Large intestine (tissue), 3 donors: ENCODE measurements around the gene YBX2. TPM values are rescaled to one million over a fixed set of nuclear protein-coding genes. Genes with fewer than 3 reads are reported as not detected.
A peak's percentile ranks its signal among the peaks of the same experiment; 100 is the strongest.

Experiments used
- DNase-seq, 2 donors: peaks; one replicate each; pipeline versions ENCODE4 v3.0.0 to v3.0.0-alpha.2; 2013
- H3K27ac ChIP-seq: one replicate; pipeline ENCODE4 v1.5.1; 2013; ENCODE audit warnings: low read length
- H3K27me3 ChIP-seq: 2 replicates; pipeline ENCODE4 v1.6.1; 2013; ENCODE audit warnings: low read length; ENCODE audit not compliant: control insufficient read depth, insufficient read depth
- H3K36me3 ChIP-seq: 2 replicates; pipeline ENCODE4 v1.6.1; 2013; ENCODE audit warnings: low read length; ENCODE audit not compliant: control insufficient read depth, insufficient read depth
- H3K4me1 ChIP-seq: one replicate; pipeline ENCODE4 v1.6.1; 2013; ENCODE audit warnings: low read length; ENCODE audit not compliant: control insufficient read depth, insufficient read depth
- H3K4me3 ChIP-seq: one replicate; pipeline ENCODE4 v1.5.1; 2013; ENCODE audit warnings: low read length
- H3K9me3 ChIP-seq: one replicate; pipeline ENCODE4 v1.6.1; 2013; ENCODE audit warnings: mild to moderate bottlenecking, low read depth, low read length, moderate library complexity; ENCODE audit not compliant: control insufficient read depth
- WGBS: methylation state at CpG from one replicate; pipeline ENCODE4 v1.1.5; 2013; ENCODE audit warnings: low lambda C conversion rate; ENCODE audit not compliant: insufficient coverage; 5-methylcytosine and 5-hydroxymethylcytosine counted together
- polyA plus RNA-seq: library from polyadenylated mRNA; unstranded; fragments of 120-200 nt; gene quantifications from one replicate; pipeline ENCODE4 v1.2.1, GENCODE V29; 2013

YBX2 gene
- polyA plus RNA-seq, 1 donor, result 2.8 TPM

DNA sequence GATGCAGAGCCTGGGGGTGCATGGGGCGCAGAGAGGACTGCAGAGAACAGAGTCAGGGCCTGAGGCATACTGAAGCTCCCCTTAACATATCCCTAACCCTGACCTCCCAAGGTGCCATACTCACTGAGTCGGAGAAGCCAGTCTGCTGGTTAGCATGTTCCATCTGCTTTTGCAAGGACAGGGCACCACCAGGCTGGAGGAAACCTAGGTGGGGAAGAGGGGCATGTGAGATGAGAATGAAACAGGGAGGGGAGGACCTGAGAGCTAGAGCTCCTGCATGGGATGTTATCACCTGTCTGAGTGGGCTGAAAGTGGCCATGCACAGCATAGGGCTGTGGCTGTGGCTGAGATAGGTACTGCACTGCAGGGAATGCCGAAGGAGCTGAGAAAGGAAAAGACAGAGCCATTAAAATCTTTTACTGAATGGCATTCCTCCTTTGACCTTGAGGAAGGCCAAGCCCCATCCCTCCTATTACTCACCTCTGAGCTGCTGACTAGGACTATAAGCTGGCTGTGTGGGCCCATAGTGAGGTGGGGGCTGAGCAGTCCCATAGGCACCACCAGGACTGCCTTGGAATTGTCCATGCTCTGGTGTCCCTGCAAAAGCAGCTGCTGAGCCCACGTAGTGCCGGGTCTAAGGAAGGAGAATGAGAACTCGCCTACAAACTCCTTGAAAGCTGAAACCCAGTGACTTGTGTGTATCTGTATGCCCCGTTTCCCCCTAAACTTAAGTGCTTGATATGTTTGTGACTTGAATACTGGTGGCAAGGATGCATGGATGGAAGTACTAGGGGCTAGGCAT is 18.9 kb upstream of the YBX2 start:
- Histone ChIP-seq H3K4me3 (no peak overlapping the region), H3K27me3 (no peaks in the 10 kb centered on the region), H3K9me3 (no peaks in the 10 kb centered on the region), H3K27ac (no peak overlapping the region), H3K36me3 (peaks cover 64% of the 10 kb centered on the region), H3K4me1 (peaks cover 24% of the 10 kb centered on the region)
- WGBS, result no CpG with 5 or more reads among the region's 7 CpGs
- no peak for DNase-seq

DNA sequence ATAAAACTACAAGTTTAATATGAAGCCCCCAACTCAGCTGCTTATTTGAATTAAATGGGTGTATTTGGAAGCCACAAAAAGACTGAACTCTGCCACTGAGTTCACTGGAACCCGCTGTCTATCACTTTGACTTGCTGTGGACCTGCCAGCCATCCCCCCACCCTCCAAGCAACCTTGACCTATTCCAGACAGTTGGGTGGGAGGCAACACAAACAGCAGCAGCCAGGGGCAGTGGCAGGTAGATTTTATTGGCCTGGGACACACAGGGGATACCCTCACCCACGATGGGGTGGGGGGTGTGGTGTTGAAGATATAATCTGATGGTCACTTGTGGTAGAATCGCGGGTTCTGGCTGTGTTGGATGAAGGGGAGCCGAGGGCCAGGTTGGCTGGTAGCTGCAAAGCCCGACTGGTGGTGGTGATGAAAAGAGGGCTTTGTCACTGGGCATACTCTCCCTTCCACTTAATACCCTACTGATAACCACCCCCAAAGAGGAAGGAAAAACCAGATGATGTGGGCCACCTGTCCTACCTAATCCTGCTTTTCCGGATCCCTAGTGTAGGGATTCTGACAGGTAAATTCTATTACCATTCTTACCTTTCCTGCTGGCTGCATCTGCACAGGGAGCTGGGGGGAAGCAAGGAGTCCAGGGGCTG is 18.1 kb upstream of the YBX2 start:
- H3K27ac ChIP-seq, result no peak overlapping the region
- no CpG with 5 or more reads among the region's 7 CpGs for WGBS
- H3K36me3 ChIP-seq, result peaks cover 56% of the 10 kb centered on the region
- H3K4me1 ChIP-seq, result peaks cover 24% of the 10 kb centered on the region
- H3K4me3 ChIP-seq, result no peak overlapping the region
- DNase-seq, result no peak
- H3K27me3 ChIP-seq, result no peaks in the 10 kb centered on the region
- no peaks in the 10 kb centered on the region for H3K9me3 ChIP-seq

DNA sequence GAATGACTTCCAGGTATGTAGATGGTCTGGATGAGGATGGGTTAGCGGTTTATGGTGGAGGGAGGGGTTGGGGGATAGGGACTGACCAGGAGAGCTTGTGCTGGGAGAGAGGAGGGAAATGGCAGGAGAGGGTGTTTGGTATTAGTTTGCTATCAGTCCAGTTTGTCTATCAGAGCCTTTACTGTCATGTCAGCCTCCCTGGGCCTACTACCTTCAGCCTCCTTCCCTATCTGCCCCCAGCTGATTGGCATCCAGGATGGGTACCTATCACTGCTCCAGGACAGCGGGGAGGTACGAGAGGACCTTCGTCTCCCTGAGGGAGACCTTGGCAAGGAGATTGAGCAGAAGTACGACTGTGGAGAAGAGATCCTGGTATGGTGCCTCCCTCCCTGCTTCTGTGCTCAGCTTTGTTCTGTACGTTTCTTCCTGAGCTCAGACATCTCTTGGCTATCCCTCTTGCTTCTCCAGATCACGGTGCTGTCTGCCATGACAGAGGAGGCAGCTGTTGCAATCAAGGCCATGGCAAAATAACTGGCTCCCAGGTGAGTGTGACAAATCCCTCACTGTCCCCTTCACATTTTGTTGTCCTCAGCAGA is 16.8 kb upstream of the YBX2 start:
- no peak for DNase-seq
- H3K9me3 ChIP-seq, result no peaks in the 10 kb centered on the region
- WGBS, result 100% methylated on average over 1 of the region's 7 CpGs
- peaks cover 24% of the 10 kb centered on the region for H3K4me1 ChIP-seq
- H3K27me3 ChIP-seq, result no peaks in the 10 kb centered on the region
- peaks cover 47% of the 10 kb centered on the region for H3K36me3 ChIP-seq
- H3K27ac ChIP-seq, result no peak overlapping the region
- no peak overlapping the region for H3K4me3 ChIP-seq

DNA sequence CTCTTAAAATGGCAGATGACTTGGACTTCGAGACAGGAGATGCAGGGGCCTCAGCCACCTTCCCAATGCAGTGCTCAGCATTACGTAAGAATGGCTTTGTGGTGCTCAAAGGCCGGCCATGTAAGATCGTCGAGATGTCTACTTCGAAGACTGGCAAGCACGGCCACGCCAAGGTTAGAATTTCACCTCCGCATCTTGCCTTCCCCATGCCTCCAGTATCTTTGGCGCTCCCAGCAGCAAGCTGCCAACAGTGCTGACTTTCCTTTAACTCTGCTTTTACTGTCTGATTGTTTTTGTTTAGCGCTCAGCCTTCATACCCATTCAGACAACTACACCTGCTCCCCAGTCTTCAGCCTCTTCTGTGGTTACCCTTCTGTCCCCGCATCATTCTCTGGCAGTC is 15.2 kb upstream of the YBX2 start:
- Histone ChIP-seq H3K4me1 (peaks cover 19% of the 10 kb centered on the region), H3K4me3 (peak overlapping the region; percentile 94), H3K36me3 (peaks cover 43% of the 10 kb centered on the region), H3K9me3 (no peaks in the 10 kb centered on the region), H3K27me3 (no peaks in the 10 kb centered on the region), H3K27ac (no peak overlapping the region)
- 90% methylated on average over 2 of the region's 12 CpGs for whole genome bisulfite sequencing
- no peak for DNase-seq

DNA sequence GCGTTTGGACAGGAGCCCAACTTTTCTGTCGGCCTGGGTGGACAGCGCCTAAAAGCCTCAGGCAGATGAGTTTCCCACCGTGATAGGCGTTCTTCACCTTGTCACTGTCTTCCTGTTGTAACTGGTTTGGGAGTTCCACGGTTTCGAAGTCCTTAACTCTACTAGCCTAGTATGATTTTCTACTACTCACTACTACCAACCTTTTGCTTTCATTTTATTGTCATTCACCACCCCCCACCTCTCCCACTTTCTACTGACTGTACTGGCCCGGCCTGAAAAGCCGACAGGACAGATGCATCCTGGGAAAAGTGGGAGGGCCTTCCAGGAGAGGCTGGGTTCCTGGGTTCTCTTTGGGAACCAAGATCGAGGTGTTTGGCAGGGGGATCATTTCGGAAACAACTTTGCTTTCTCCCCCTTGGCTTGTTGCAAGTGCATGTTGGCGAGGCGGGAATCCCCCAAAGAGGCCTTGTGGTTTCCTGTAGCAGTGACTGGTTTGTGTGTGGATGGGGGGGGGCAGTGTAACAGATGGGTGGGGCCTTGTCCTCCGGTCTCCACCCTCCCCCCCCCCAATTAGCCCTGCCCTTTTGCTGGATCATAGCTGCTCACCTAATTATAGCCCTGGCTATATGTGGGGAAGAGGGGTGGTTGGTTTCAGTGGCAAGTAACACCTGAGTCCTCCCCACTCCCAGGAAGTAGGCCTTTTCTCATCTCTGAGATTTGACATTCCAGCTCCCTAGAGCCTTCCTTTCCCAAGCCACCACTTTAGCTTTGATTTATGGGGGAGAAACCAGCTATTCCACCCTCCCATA is 14.4 kb upstream of the YBX2 start:
- Histone ChIP-seq H3K4me3 (peak overlapping the region; percentile 94), H3K27ac (peak overlapping the region; percentile 97), H3K36me3 (peaks cover 41% of the 10 kb centered on the region), H3K9me3 (no peaks in the 10 kb centered on the region), H3K27me3 (no peaks in the 10 kb centered on the region), H3K4me1 (peaks cover 13% of the 10 kb centered on the region)
- peak; percentile 78 to 89 for DNase-seq
- WGBS, result 0% methylated on average over 2 of the region's 14 CpGs

DNA sequence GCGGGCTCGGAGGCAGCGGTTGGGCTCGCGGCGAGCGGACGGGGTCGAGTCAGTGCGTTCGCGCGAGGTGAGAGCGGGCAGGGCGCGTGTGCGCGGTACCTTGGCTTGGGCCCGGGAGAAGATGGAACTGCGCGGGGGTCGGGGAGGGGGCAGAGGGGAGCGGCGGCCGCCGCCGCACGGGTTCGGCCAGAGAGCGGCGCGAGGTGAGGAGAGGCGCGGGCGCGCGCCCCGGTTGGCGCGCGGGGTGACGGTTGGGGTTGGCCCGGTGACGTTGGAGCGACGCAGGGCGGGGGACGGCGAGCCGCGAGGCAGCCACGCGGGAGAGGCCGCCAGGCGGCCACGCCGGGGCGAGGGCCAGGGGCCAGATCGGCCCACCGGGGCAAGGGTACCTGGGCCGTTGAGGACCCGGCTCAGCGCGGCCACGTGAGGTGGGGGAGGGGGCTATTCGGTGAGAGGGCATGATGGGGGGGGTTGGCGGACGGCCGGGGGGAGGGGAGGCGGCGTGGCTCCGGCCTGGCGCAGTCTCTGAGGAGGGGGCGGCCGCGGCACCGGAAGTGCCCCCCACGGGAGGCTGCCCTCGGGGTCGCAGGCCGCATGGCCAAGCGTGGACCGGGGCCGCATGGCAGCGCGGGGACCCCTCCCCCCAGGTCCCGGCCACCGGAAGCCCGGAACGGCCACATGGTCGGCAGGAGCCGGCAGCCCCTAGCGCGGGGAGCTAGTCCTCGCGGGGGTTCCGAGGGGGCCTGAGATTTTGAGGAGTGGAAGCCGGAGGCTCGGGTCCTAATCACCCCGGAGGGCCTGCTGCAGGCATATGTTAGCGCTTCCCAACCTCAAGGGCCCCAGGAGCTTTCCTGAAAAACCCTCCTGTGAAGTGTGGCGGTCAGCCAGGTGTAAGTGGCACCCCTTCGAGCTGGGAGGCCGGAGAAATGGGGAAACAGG is 13.5 kb upstream of the YBX2 start:
- peak overlapping the region; percentile 94 for H3K4me3 ChIP-seq
- H3K9me3 ChIP-seq, result no peaks in the 10 kb centered on the region
- H3K4me1 ChIP-seq, result peaks cover 13% of the 10 kb centered on the region
- no peaks in the 10 kb centered on the region for H3K27me3 ChIP-seq
- WGBS, result no CpG with 5 or more reads among the region's 104 CpGs
- peak; percentile 48 to 54 for DNase-seq
- H3K36me3 ChIP-seq, result peaks cover 32% of the 10 kb centered on the region
- peak overlapping the region; percentile 97 for H3K27ac ChIP-seq

DNA sequence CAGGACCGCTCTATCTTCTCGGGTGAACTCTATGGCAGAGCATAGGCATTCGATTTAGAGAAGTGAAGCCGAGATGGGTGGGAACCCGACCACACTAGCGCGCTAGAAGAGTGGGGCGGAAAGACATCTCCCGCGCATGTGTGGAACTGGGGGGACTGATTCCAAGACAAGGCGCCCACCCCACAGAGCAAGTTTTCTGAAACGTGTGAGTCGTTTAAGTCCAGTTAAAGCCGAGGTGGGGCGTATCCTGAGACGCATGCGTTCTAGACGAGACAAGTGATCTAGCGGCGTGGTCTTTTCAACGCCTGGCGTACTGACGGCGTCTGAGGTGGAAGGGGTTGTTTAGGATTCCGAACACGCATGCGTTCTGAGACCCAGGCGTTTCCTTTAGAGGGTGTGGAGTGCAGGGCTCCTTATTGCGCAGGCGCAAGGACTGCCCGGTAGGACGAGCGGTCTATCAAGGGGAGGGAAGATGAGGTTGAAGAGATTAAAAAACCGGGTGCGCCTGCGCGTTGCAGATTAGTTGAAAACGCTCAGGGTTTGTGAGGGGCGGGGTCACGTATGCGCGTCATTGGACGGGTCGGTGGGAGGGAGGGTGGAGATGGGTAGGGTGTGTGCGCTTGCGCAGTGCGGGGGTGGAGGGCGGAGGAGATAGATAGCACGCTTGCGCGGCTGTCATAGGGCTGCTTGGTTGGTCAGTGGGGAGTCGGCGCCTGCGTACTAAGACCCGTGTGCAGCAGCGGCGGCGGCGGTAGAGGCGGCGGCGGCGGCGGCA is 12.7 kb upstream of the YBX2 start, which contains the start of gene EIF5A:
TSS of gene EIF5A (plus strand) at position 718 of the 775 bp plus-strand sequence. CDS start 2,008 bp downstream, outside the sequence.
- peak within 1 kb of the TSS; percentile 94 for H3K4me3 ChIP-seq
- peak within 1 kb of the TSS; percentile 97 for H3K27ac ChIP-seq
- H3K27me3 ChIP-seq, result no peaks in the 10 kb centered on the region
- peaks cover 24% of the 10 kb centered on the region for H3K36me3 ChIP-seq
- WGBS, result no CpG with 5 or more reads among the region's 64 CpGs
- no peaks in the 10 kb centered on the region for H3K9me3 ChIP-seq
- DNase-seq, result peak; percentile 100
- peaks cover 13% of the 10 kb centered on the region for H3K4me1 ChIP-seq

DNA sequence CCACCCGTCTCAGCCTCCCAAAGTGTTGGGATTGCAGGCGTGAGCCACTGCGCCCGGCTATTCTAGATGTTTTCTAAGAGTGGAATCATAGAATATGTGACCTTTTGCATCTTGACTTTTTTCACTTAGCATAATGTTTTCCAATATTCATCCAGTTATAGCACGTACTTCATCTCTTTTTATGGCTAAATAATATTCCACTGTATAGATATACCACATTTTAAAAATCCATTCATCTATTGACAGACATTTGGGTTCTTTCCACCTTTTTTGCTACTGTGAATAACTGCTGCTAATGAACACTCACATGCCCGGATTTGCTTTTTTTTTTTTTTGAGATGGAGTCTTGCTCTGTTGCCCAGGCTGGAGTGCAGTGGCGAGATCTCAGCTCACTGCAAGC is 9.7 kb upstream of the YBX2 start:
- no peaks in the 10 kb centered on the region for H3K9me3 ChIP-seq
- no peaks in the 10 kb centered on the region for H3K36me3 ChIP-seq
- peaks cover 3% of the 10 kb centered on the region for H3K4me1 ChIP-seq
- H3K4me3 ChIP-seq, result no peak overlapping the region
- H3K27ac ChIP-seq, result no peak overlapping the region
- no peaks in the 10 kb centered on the region for H3K27me3 ChIP-seq
- WGBS, result 97% methylated on average over 5 of the region's 7 CpGs
- no peak for DNase-seq
